ENCODE measurements around the gene NUDT14.

The NUDT14 gene

DNA sequence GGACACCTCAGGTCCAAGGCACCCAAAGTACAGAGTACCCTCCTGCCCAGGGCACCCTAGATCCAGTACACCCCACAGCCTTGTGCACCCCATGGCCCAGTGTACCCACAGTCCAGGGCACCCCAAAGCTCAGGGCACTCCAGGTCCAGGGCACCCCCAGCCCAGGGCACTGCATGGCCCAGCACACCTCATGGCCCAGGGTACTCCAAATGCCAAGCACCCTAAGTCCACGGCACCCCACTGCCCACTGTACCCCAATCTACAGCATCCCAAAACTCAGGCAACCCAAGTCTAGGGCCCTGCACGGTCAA is 18.5 kb downstream of the NUDT14 start:
- TF ChIP-seq, protein P1, sequence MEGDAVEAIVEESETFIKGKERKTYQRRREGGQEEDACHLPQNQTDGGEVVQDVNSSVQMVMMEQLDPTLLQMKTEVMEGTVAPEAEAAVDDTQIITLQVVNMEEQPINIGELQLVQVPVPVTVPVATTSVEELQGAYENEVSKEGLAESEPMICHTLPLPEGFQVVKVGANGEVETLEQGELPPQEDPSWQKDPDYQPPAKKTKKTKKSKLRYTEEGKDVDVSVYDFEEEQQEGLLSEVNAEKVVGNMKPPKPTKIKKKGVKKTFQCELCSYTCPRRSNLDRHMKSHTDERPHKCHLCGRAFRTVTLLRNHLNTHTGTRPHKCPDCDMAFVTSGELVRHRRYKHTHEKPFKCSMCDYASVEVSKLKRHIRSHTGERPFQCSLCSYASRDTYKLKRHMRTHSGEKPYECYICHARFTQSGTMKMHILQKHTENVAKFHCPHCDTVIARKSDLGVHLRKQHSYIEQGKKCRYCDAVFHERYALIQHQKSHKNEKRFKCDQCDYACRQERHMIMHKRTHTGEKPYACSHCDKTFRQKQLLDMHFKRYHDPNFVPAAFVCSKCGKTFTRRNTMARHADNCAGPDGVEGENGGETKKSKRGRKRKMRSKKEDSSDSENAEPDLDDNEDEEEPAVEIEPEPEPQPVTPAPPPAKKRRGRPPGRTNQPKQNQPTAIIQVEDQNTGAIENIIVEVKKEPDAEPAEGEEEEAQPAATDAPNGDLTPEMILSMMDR (IDR thresholded peaks at IDR 0.05; ENCODE audit: borderline replicate concordance, extremely low read depth, low read length, poor library complexity, severe bottlenecking), result no peak
- TF ChIP-seq EZH2 (IDR thresholded peaks at IDR 0.05; ENCODE audit: borderline replicate concordance, low read depth, low read length, severe bottlenecking), result no peak
- H3K4me2 ChIP-seq (ENCODE audit: insufficient read depth, low read length), result no peak overlapping the region

DNA sequence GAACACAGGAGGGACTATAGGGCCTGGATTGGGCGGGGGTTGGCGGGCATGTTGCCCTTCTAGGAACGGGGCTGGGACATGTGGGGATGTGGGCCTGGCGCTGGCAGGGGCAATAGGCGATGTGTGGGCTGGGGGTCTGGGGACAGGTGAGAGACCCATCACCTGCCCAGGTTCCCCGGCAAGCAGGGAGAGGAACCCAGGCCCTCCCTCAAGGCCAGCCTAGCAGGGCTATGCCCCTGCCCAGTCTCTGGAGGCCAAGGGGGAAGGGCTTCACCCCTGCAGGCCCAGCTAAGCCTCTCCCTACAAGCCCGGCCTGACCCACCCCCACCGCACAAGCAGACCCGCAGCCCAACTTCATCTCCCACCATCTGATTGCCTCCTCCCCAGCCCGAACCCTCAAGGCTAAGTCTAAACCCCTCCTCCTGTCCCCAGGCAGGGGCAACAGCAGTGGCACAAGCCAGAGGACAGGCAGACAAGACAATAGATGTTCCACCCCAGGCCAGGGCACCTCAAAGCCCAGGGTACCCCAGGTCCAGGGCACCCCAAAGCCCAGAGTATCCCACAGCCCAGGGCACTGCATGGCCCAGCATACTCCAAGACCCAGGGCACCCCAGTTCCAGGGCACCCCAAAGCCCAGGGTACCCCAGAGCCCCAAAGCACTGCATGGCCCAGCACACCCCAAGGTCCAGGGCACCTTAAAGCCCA is 19.0 kb downstream of the NUDT14 start:
- Histone ChIP-seq H3K36me3 (ENCODE audit: insufficient read depth, low read length) (no peaks in the 10 kb centered on the region), H3K9ac (ENCODE audit: low read depth, low read length) (no peak overlapping the region), H3K4me2 (ENCODE audit: insufficient read depth, low read length) (no peak overlapping the region), H3K79me2 (ENCODE audit: insufficient read depth, low read length) (no peaks in the 10 kb centered on the region), H3K9me3 (ENCODE audit: insufficient read depth, low read length, severe bottlenecking) (no peaks in the 10 kb centered on the region), H3K27ac (ENCODE audit: low read length) (no peak overlapping the region), H4K20me1 (ENCODE audit: insufficient read depth, low read length) (peaks cover 7% of the 10 kb centered on the region), H3K27me3 (ENCODE audit: insufficient read depth, low read length, poor library complexity) (no peaks in the 10 kb centered on the region), H3K4me1 (ENCODE audit: insufficient read depth, low read length) (no peaks in the 10 kb centered on the region), H3K4me3 (ENCODE audit: low read depth in 1 of 2, low read length in 2 of 2) (no peak overlapping the region), H2AFZ (ENCODE audit: low read depth, low read length) (no peak overlapping the region)
- TF ChIP-seq EZH2 (IDR thresholded peaks at IDR 0.05; ENCODE audit: borderline replicate concordance, low read depth, low read length, severe bottlenecking), result no peak
- TF ChIP-seq, protein P1 (IDR thresholded peaks at IDR 0.05; ENCODE audit: borderline replicate concordance, extremely low read depth, low read length, poor library complexity, severe bottlenecking), result no peak
- ATAC-seq (ENCODE audit: insufficient read depth, low read depth) (peak; percentile 29; the same call in 1 of the 3 replicates), DNase-seq (peak; percentile 15)

More for the DNA sequence above, 18.5 kb downstream of the NUDT14 start:
- Histone ChIP-seq H3K9me3 (ENCODE audit: insufficient read depth, low read length, severe bottlenecking) (no peaks in the 10 kb centered on the region), H3K27me3 (ENCODE audit: insufficient read depth, low read length, poor library complexity) (no peaks in the 10 kb centered on the region), H3K27ac (ENCODE audit: low read length) (no peak overlapping the region), H4K20me1 (ENCODE audit: insufficient read depth, low read length) (peaks cover 7% of the 10 kb centered on the region), H3K36me3 (ENCODE audit: insufficient read depth, low read length) (no peaks in the 10 kb centered on the region), H3K4me3 (ENCODE audit: low read depth in 1 of 2, low read length in 2 of 2) (no peak overlapping the region), H3K79me2 (ENCODE audit: insufficient read depth, low read length) (no peaks in the 10 kb centered on the region), H3K4me1 (ENCODE audit: insufficient read depth, low read length) (no peaks in the 10 kb centered on the region), H3K9ac (ENCODE audit: low read depth, low read length) (no peak overlapping the region), H2AFZ (ENCODE audit: low read depth, low read length) (no peak overlapping the region)
- DNase-seq (no peak), ATAC-seq (ENCODE audit: insufficient read depth, low read depth) (no peak; the same call in 2 of the 3 replicates)

DNA sequence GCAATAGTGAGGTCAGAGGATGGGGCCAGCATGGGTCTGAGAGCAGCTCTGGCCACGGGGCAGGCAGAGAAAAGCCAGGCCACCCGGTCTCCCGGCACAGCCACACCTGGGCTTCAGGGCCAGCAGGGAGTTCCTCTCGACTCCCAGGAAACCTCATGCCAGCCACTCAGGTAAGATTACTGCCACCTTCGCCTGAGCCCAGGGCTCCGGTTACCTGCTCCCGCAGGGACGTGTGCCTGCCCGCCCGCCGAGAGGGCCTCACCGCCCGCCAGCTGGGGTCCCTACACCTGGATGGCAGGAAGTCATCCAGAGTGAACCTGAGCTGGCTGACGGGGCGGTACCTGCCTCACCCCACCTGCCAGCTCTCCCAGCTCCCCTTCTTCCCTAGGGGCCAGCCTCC is 19.8 kb downstream of the NUDT14 start:
- Histone ChIP-seq H3K4me2 (ENCODE audit: insufficient read depth, low read length) (no peak overlapping the region), H3K27ac (ENCODE audit: low read length) (no peak overlapping the region), H3K9ac (ENCODE audit: low read depth, low read length) (no peak overlapping the region), H3K9me3 (ENCODE audit: insufficient read depth, low read length, severe bottlenecking) (no peaks in the 10 kb centered on the region), H4K20me1 (ENCODE audit: insufficient read depth, low read length) (peaks cover 7% of the 10 kb centered on the region), H3K79me2 (ENCODE audit: insufficient read depth, low read length) (no peaks in the 10 kb centered on the region), H3K36me3 (ENCODE audit: insufficient read depth, low read length) (no peaks in the 10 kb centered on the region), H3K4me3 (ENCODE audit: low read depth in 1 of 2, low read length in 2 of 2) (no peak overlapping the region), H3K4me1 (ENCODE audit: insufficient read depth, low read length) (no peaks in the 10 kb centered on the region), H3K27me3 (ENCODE audit: insufficient read depth, low read length, poor library complexity) (no peaks in the 10 kb centered on the region), H2AFZ (ENCODE audit: low read depth, low read length) (no peak overlapping the region)
- no peak for TF ChIP-seq EZH2 (IDR thresholded peaks at IDR 0.05; ENCODE audit: borderline replicate concordance, low read depth, low read length, severe bottlenecking)
- TF ChIP-seq, protein P1 (IDR thresholded peaks at IDR 0.05; ENCODE audit: borderline replicate concordance, extremely low read depth, low read length, poor library complexity, severe bottlenecking), result no peak
- ATAC-seq (ENCODE audit: insufficient read depth, low read depth) (no peak), DNase-seq (no peak)
